NCI-H2081 (cell line): ENCODE measurements around the gene ZNF560.

Experiments
- DNase-seq, 2 experiments: peaks; one replicate each; lab custom pipeline; 2025; lab: John Stamatoyannopoulos, UW

Gene ZNF560

DNA sequence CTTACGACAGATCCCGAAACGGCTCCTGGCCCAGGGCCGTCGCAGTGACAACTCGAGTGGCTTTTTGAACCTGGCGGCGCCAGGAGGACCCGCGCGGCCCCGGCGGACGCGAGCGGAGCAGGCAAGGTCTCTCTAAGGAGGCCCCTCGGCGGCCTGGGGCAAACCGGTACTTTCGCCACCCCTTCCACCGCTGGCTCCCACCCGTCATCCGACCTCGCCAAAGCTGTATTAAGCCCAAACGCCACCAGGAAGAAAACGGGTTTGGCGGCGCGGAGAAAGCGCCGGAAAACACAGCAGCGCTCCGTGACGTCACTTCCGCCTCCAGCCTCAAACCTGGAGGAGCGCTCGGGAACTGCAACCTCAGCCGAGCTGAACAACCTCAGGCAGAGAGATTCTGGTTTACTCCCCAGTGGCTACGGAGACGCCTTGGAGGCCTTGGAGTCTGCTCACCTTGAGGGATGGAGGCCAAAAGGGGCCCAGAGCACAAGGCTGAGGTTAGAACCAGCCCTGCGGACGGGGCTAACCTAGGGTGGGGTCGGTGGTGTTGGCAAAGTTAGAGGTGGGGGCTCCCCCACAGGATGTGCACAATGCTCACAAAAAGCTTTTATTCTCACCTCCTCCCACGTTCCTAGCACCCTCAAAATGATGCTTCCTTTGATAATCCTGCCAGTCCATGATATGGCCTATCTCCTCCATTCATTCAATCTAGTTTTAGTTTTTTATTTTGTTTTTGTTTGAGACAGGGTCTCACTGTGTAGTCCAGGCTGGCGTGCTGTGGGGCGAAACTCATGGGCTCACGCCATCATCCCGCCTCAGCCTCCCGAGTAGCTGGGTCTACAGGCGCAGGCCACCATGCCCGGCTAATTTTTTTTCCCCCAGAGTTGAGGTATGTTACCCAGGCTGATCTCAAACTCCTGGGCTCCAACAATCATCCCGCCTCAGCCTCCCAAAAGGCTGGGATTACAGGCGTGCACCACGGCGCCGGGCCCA, 62.8 kb downstream of the ZNF560 start, which contains the start of gene ZNF266:
Gene ZNF266, minus strand, starts transcription at position 295 of the 990 bp plus-strand sequence. CDS start 15,484 bp downstream, outside the sequence.
- DNase-seq = peak; percentile 81 to 92

DNA sequence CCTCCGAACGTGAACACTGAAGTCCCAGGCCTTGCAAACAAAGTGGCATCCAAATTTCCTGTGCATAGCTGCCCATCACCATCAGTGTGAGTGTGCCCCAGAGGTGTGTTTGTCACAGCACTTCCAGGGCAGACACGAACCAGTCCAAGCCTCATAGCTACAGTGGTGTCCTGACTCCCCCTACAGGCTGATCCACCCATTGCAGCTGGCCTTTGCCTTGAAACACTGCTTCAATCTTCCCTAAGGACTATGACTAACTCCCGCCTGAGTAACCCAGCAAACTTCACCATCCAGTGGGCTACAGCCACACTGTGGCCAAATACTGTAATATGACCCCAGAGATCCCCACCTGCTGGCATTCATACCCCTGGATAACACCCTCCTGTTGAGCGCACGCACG, 66.9 kb downstream of the ZNF560 start:
- DNase-seq = peak; percentile 7 to 20

DNA sequence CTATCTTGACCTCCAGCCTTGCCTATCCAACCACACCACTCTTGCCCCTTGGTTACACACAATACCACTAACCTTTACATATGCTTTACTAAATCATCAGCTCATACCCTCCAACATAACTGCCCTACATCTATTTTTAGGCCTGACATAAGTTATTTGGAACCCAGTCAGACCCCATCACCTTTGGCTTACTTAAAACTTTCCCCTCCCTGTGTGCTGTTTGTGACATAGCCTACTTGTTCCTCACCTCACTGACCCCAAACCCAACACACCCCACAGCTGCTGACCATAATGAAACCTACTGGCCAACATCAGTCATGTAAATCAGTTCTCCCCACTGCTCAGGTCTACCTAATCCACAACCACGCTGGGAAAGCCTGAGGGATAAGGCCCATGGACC, 68.0 kb downstream of the ZNF560 start:
- DNase-seq = no peak

DNA sequence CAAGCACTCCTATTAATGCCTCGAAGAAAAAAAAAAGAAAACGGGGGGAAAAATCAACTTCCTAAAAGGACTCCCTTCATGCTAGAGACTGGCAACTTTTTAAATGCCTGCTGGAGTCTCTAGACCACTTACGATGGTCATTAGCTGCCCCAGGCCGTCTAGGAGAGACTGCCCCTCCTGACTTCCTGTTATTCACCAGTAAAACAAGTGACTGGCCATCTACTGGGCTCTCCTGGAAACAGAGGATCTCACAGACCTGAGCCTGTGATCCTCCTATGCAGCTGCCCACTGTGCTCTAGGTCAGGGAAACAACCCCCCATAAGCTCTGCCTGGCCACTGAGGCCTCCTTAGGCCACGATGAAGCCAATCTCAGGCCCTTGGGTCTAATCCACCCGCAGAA, 70.5 kb downstream of the ZNF560 start:
- no peak for DNase-seq
